ENCODE measurements around the gene COL5A3.
A peak's percentile ranks its signal among the peaks of the same experiment; 100 is the strongest.

COL5A3 gene

DNA sequence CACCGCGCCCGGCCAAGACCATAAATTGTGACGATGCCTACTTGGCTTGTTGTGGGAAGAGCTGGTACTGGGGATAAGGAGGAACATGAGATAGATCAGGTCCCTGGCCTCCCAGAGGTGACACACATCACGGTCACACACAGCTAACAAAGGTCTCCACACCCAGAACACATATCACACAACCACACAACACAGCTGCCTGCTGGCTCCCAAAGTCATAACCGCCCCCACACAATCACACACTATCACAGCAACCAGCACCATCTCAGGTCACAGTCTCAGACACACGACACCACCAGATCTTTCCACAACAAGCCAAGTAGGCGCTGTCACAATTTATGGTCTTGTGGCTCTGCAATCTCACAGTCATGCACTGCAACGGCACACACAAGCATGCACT, 5.7 kb downstream of the COL5A3 start:
- no peak overlapping the region for H3K4me3 ChIP-seq (ENCODE audit: severe bottlenecking)
- no peak for ATAC-seq (ENCODE audit: low read depth)
- no peaks in the 10 kb centered on the region for H3K9me3 ChIP-seq (ENCODE audit: severe bottlenecking)
- no peak for DNase-seq (ENCODE audit: low spot score)
- no peaks in the 10 kb centered on the region for H3K27me3 ChIP-seq (ENCODE audit: insufficient read depth, poor library complexity, severe bottlenecking)
- no peak for TF ChIP-seq CTCF (IDR thresholded peaks at IDR 0.05; ENCODE audit: poor library complexity, severe bottlenecking)
- peaks cover 5% of the 10 kb centered on the region for H3K4me1 ChIP-seq (ENCODE audit: insufficient read depth, poor library complexity, severe bottlenecking)
- no peaks in the 10 kb centered on the region for H3K36me3 ChIP-seq (ENCODE audit: low read depth)
- H3K27ac ChIP-seq (ENCODE audit: poor library complexity, severe bottlenecking), result no peak overlapping the region

GRCh38 chr19:10003271-10003670, 7.0 kb downstream of the COL5A3 start:
- peaks cover 4% of the 10 kb centered on the region for H3K4me1 ChIP-seq (ENCODE audit: insufficient read depth, poor library complexity, severe bottlenecking)
- DNase-seq (ENCODE audit: low spot score) (no peak), ATAC-seq (ENCODE audit: low read depth) (no peak)
- no peaks in the 10 kb centered on the region for H3K36me3 ChIP-seq (ENCODE audit: low read depth)
- H3K4me3 ChIP-seq (ENCODE audit: severe bottlenecking), result no peak overlapping the region
- no peaks in the 10 kb centered on the region for H3K9me3 ChIP-seq (ENCODE audit: severe bottlenecking)
- TF ChIP-seq CTCF (IDR thresholded peaks at IDR 0.05; ENCODE audit: poor library complexity, severe bottlenecking), result no peak
- H3K27ac ChIP-seq (ENCODE audit: poor library complexity, severe bottlenecking), result no peak overlapping the region
- H3K27me3 ChIP-seq (ENCODE audit: insufficient read depth, poor library complexity, severe bottlenecking), result no peaks in the 10 kb centered on the region

- Histone ChIP-seq H3K4me3 (ENCODE audit: severe bottlenecking) (no peak overlapping the region), H3K36me3 (ENCODE audit: low read depth) (no peaks in the 10 kb centered on the region), H3K27ac (ENCODE audit: poor library complexity, severe bottlenecking) (no peak overlapping the region), H3K4me1 (ENCODE audit: insufficient read depth, poor library complexity, severe bottlenecking) (peaks cover 4% of the 10 kb centered on the region), H3K9me3 (ENCODE audit: severe bottlenecking) (no peaks in the 10 kb centered on the region), H3K27me3 (ENCODE audit: insufficient read depth, poor library complexity, severe bottlenecking) (no peaks in the 10 kb centered on the region)
- no peak for TF ChIP-seq CTCF (IDR thresholded peaks at IDR 0.05; ENCODE audit: poor library complexity, severe bottlenecking)
- DNase-seq (ENCODE audit: low spot score) (no peak), ATAC-seq (ENCODE audit: low read depth) (no peak)
Measured at GRCh38 chr19:10001899-10002298, 8.4 kb downstream of the COL5A3 start.

GRCh38 chr19:10000171-10000826, 10.0 kb downstream of the COL5A3 start:
- DNase-seq (ENCODE audit: low spot score), result no peak
- H3K4me1 ChIP-seq (ENCODE audit: insufficient read depth, poor library complexity, severe bottlenecking), result peaks cover 4% of the 10 kb centered on the region
- no peaks in the 10 kb centered on the region for H3K27me3 ChIP-seq (ENCODE audit: insufficient read depth, poor library complexity, severe bottlenecking)
- no peaks in the 10 kb centered on the region for H3K36me3 ChIP-seq (ENCODE audit: low read depth)
- no peak overlapping the region for H3K27ac ChIP-seq (ENCODE audit: poor library complexity, severe bottlenecking)
- ATAC-seq (ENCODE audit: low read depth), result no peak
- no peak overlapping the region for H3K4me3 ChIP-seq (ENCODE audit: severe bottlenecking)
- peak; percentile 92 for TF ChIP-seq CTCF (IDR thresholded peaks at IDR 0.05; ENCODE audit: poor library complexity, severe bottlenecking)
- H3K9me3 ChIP-seq (ENCODE audit: severe bottlenecking), result no peaks in the 10 kb centered on the region

DNA sequence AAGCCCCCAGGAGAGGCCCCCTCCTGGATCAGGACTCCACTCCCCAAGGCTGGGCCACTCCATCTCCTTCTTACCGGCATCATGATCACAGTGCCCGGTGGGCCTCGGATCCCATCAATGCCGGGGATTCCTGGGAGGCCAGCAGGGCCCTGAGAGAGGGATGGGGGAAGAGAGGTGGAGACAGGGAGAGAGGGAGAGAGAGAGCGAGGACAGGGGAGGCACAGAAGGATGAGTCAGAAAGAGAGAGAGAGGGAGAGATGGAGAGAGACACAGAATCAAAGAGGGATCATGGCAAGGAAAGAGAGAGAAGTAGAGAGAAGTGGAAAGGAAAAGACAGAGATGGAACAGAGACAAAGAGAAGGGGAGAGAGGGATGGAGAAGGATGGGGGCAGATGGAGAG, 13.8 kb downstream of the COL5A3 start:
- Histone ChIP-seq H3K9me3 (ENCODE audit: severe bottlenecking) (no peaks in the 10 kb centered on the region), H3K4me1 (ENCODE audit: insufficient read depth, poor library complexity, severe bottlenecking) (peaks cover 4% of the 10 kb centered on the region), H3K4me3 (ENCODE audit: severe bottlenecking) (no peak overlapping the region), H3K27me3 (ENCODE audit: insufficient read depth, poor library complexity, severe bottlenecking) (no peaks in the 10 kb centered on the region), H3K36me3 (ENCODE audit: low read depth) (no peaks in the 10 kb centered on the region), H3K27ac (ENCODE audit: poor library complexity, severe bottlenecking) (no peak overlapping the region)
- no peak for ATAC-seq (ENCODE audit: low read depth)
- no peak for DNase-seq (ENCODE audit: low spot score)
- no peak for TF ChIP-seq CTCF (IDR thresholded peaks at IDR 0.05; ENCODE audit: poor library complexity, severe bottlenecking)
